H1 (cell line): ENCODE measurements around the gene GRIK4. TPM values are rescaled to one million over a fixed set of nuclear protein-coding genes. Genes with fewer than 3 reads are reported as not detected.

ENCODE experiments used
- CTCF ChIA-PET: fragments of 300-600 bp; sonication (Branson Sonifier 250); formaldehyde crosslinking; loops from one replicate; lab custom pipeline; 2021; ENCODE audit not compliant: partially characterized antibody; lab: Charles Lee
- POLR2A ChIA-PET: fragments of 300-600 bp; sonication (Branson Sonifier 250); formaldehyde crosslinking; loops from one replicate; lab custom pipeline; 2021; ENCODE audit warnings: inconsistent platforms; ENCODE audit not compliant: partially characterized antibody; lab: Charles Lee
- DNase-seq, 2 experiments: peaks; one replicate each; pipeline versions ENCODE4 v3.0.0 to v3.0.0-alpha.2; 2010 to 2022; ENCODE audit warnings: low spot score in 2 of 2, low read depth in 1 of 2, mixed read lengths in 1 of 2
- FAIRE-seq: peaks from 2 replicates; lab custom pipeline; 2011; peaks lifted over from hg19 to GRCh38; lab: Jason Lieb, UNC
- H2AFZ ChIP-seq: 2 replicates; pipeline ENCODE4 v1.8.1; 2012; ENCODE audit warnings: low read length, inconsistent platforms
- H2AK5ac ChIP-seq: 2 replicates; pipeline ENCODE4 v1.6.1; 2013; ENCODE audit warnings: low read depth, low read length
- H2BK120ac ChIP-seq: replicated peaks from 2 replicates; pipeline ENCODE3; 2013; ENCODE audit warnings: low read depth, low read length, inconsistent platforms
- H2BK12ac ChIP-seq: 2 replicates; pipeline ENCODE4 v1.6.1; 2013; ENCODE audit warnings: low read depth, low read length
- H2BK15ac ChIP-seq: 2 replicates; pipeline ENCODE4 v1.6.1; 2013; ENCODE audit warnings: low read length
- H2BK20ac ChIP-seq: 2 replicates; pipeline ENCODE4 v1.6.1; 2013; ENCODE audit warnings: low read length
- H2BK5ac ChIP-seq: 2 replicates; pipeline ENCODE4 v1.6.1; 2013; ENCODE audit warnings: low read depth, low read length
- H3K14ac ChIP-seq: 2 replicates; pipeline ENCODE4 v1.6.1; 2013; ENCODE audit warnings: inconsistent platforms; ENCODE audit not compliant: insufficient read length
- H3K18ac ChIP-seq: 2 replicates; pipeline ENCODE4 v1.6.1; 2013; ENCODE audit warnings: low read length; ENCODE audit errors: extremely low read depth
- H3K23ac ChIP-seq: 2 replicates; pipeline ENCODE4 v1.6.1; 2013; ENCODE audit warnings: inconsistent platforms; ENCODE audit not compliant: insufficient read length
- H3K23me2 ChIP-seq: 2 replicates; pipeline ENCODE4 v1.6.1; 2013; ENCODE audit warnings: low read depth, low read length
- H3K27ac ChIP-seq: 2 replicates; pipeline ENCODE4 v1.6.1; 2011; ENCODE audit warnings: low read depth, low read length, inconsistent platforms
- H3K27me3 ChIP-seq, 4 experiments: replicated peaks in 1 of 4; 1 replicate in 1 of 4; 2 replicates in 3 of 4; pipeline versions ENCODE4 v1.6.1 to v1.8.1; 2011 to 2013; ENCODE audit warnings: low read length in 3 of 4, mild to moderate bottlenecking in 3 of 4, inconsistent platforms in 2 of 4, mixed read lengths in 2 of 4, moderate library complexity in 1 of 4; ENCODE audit not compliant: control insufficient read depth in 3 of 4, insufficient read depth in 3 of 4; ENCODE audit errors: extremely low read depth in 1 of 4
- H3K36me3 ChIP-seq, 4 experiments: 2 replicates each; pipeline versions ENCODE4 v1.6.1 to v1.8.1; 2011 to 2013; ENCODE audit warnings: mild to moderate bottlenecking in 4 of 4, low read length in 3 of 4, moderate library complexity in 2 of 4, control low read depth in 1 of 4, inconsistent platforms in 1 of 4; ENCODE audit not compliant: insufficient read depth in 4 of 4, control insufficient read depth in 2 of 4
- H3K4ac ChIP-seq: replicated peaks from 2 replicates; pipeline ENCODE3; 2013; ENCODE audit warnings: low read length, low read depth, mixed read lengths, inconsistent platforms; ENCODE audit not compliant: insufficient read length
- H3K4me1 ChIP-seq, 4 experiments: replicated peaks in 1 of 4; 1 replicate in 1 of 4; 2 replicates in 3 of 4; pipeline versions ENCODE4 v1.6.1 to v1.8.1; 2011 to 2013; ENCODE audit warnings: low read length in 3 of 4, inconsistent platforms in 2 of 4, mixed read lengths in 1 of 4; ENCODE audit not compliant: insufficient read depth in 4 of 4, control insufficient read depth in 3 of 4
- H3K4me2 ChIP-seq, 2 experiments: 2 replicates each; pipeline versions ENCODE4 v1.6.1 to v1.8.1; 2011 to 2013; ENCODE audit warnings: low read depth in 2 of 2, low read length in 2 of 2, control low read depth in 1 of 2, inconsistent platforms in 1 of 2, mild to moderate bottlenecking in 1 of 2; ENCODE audit not compliant: insufficient read depth in 1 of 2
- H3K4me3 ChIP-seq, 4 experiments: fragments of 200-600, 300-600 bp in 1 of 4; sonication (generic), shearing (Covaris generic), sonication (Bioruptor Twin) in 1 of 4; 2 replicates each; pipeline versions ENCODE4 v1.5.1 to v1.8.1; 2011 to 2016; ENCODE audit warnings: low read length in 4 of 4, low read depth in 3 of 4, control low read depth in 2 of 4, inconsistent platforms in 2 of 4, mild to moderate bottlenecking in 2 of 4, mixed read lengths in 1 of 4, moderate library complexity in 1 of 4; ENCODE audit not compliant: insufficient read depth in 2 of 4; ENCODE audit errors: extremely low read depth in 1 of 4
- H3K56ac ChIP-seq: replicated peaks from 2 replicates; pipeline ENCODE3; 2013; ENCODE audit warnings: low read depth, mild to moderate bottlenecking, mixed read lengths, low read length, inconsistent platforms; ENCODE audit not compliant: insufficient read length
- H3K79me1 ChIP-seq: 2 replicates; pipeline ENCODE4 v1.6.1; 2013; ENCODE audit warnings: low read depth, low read length, control low read depth
- H3K79me2 ChIP-seq, 2 experiments: 2 replicates each; pipeline versions ENCODE4 v1.6.1 to v1.8.1; 2012 to 2013; ENCODE audit warnings: low read length in 2 of 2, mild to moderate bottlenecking in 2 of 2, inconsistent platforms in 1 of 2; ENCODE audit not compliant: insufficient read depth in 2 of 2, control insufficient read depth in 1 of 2
- H3K9ac ChIP-seq, 4 experiments: replicated peaks in 1 of 4; 1 replicate in 1 of 4; 2 replicates in 3 of 4; pipeline versions ENCODE4 v1.6.1 to v1.8.1; 2011 to 2013; ENCODE audit warnings: low read depth in 3 of 4, low read length in 3 of 4, control low read depth in 2 of 4, mild to moderate bottlenecking in 2 of 4, moderate library complexity in 2 of 4, inconsistent platforms in 1 of 4; ENCODE audit errors: extremely low read depth in 1 of 4
- H3K9me3 ChIP-seq, 2 experiments: 2 replicates each; pipeline versions ENCODE4 v1.6.1 to v1.8.1; 2012 to 2013; ENCODE audit warnings: mild to moderate bottlenecking in 2 of 2, moderate library complexity in 2 of 2, control low read depth in 1 of 2, inconsistent platforms in 1 of 2, low read depth in 1 of 2, low read length in 1 of 2, mixed read lengths in 1 of 2; ENCODE audit not compliant: insufficient read depth in 2 of 2
- H4K20me1 ChIP-seq, 2 experiments: replicated peaks in 1 of 2; 2 replicates each; pipeline versions ENCODE3 to v1.8.1; 2011 to 2013; ENCODE audit warnings: inconsistent platforms in 2 of 2, low read length in 2 of 2, mild to moderate bottlenecking in 1 of 2; ENCODE audit not compliant: insufficient read depth in 2 of 2, control insufficient read depth in 1 of 2
- H4K5ac ChIP-seq: 2 replicates; pipeline ENCODE4 v1.6.1; 2013; ENCODE audit warnings: low read length, low read depth, mixed read lengths, inconsistent platforms; ENCODE audit not compliant: insufficient read length
- H4K8ac ChIP-seq: 2 replicates; pipeline ENCODE4 v1.8.0; 2013; ENCODE audit warnings: mild to moderate bottlenecking, moderate library complexity, low read length, inconsistent platforms; ENCODE audit not compliant: insufficient read depth; ENCODE audit errors: extremely low read depth
- H4K91ac ChIP-seq: replicated peaks from 2 replicates; pipeline ENCODE3; 2013; ENCODE audit warnings: low read length, mixed read lengths, inconsistent platforms; ENCODE audit not compliant: insufficient read length
- ASH2L ChIP-seq: fragments of 200-600, 300-600 bp; sonication (generic); IDR thresholded peaks from one replicate; pipeline ENCODE4 v1.7.1; 2017; ENCODE audit warnings: low read length
- CBX5 ChIP-seq: fragments of 300-800, 300-1000 bp; sonication (generic); IDR thresholded peaks from 2 replicates; pipeline ENCODE4 v1.7.1; 2016; ENCODE audit warnings: antibody characterized with exemption, low read length, low read depth
- HDAC6 ChIP-seq: IDR thresholded peaks from one replicate; pipeline ENCODE4 v1.7.1; 2012; ENCODE audit warnings: low read depth, mild to moderate bottlenecking, inconsistent platforms, low read length, moderate library complexity
- RNF2 ChIP-seq: fragments of 200-900, 300-1000 bp; sonication (generic); IDR thresholded peaks from 2 replicates; pipeline ENCODE4 v1.7.1; 2016; ENCODE audit warnings: borderline replicate concordance, low read depth, mild to moderate bottlenecking, antibody characterized with exemption, low read length; ENCODE audit not compliant: poor library complexity, severe bottlenecking; ENCODE audit errors: missing control alignments
- SIX5 ChIP-seq: IDR thresholded peaks from 2 replicates; pipeline ENCODE4 v1.6.1; 2011; ENCODE audit warnings: mild to moderate bottlenecking, low read depth, low read length
- SUZ12 ChIP-seq: fragments of 200-600 bp; sonication (generic); IDR thresholded peaks from 2 replicates; pipeline ENCODE4 v1.6.1; 2012; ENCODE audit warnings: mild to moderate bottlenecking, inconsistent platforms, low read length, moderate library complexity, mixed read lengths
- WGBS, 2 experiments: shearing (Covaris generic) in 1 of 2; methylation state at CpG; one replicate each; pipeline versions ENCODE4 v1.1.6 to v1.1.7; 2013 to 2015; ENCODE audit warnings: low lambda C conversion rate in 2 of 2, mixed read lengths in 2 of 2, inconsistent platforms in 1 of 2, low coverage in 1 of 2, missing lambda C conversion rate in 1 of 2; ENCODE audit not compliant: insufficient replicate concordance in 2 of 2, insufficient coverage in 1 of 2, insufficient read length in 1 of 2; ENCODE audit errors: extremely low coverage in 1 of 2, missing lambda C conversion rate in 1 of 2; 5-methylcytosine and 5-hydroxymethylcytosine counted together
- polyA plus RNA-seq, 7 experiments: library from polyadenylated mRNA; depleted of rRNA in 3 of 7; stranded (reverse) in 5 of 7; unstranded in 2 of 7; fragments of >200 nt in 5 of 7; fragments of 200-250 nt in 2 of 7; gene quantifications; 1 replicate in 5 of 7; 2 replicates in 1 of 7; 4 replicates in 1 of 7; pipeline versions ENCODE4 v1.2.1 to v1.2.3, GENCODE V29; 2011 to 2013; ENCODE audit warnings: missing spikeins in 2 of 7, mixed read lengths in 2 of 7
- total RNA-seq: library from RNA; stranded (reverse); fragmentation: NEBNext Ultra II Directional; extraction: Animal tissue kit (Norgen Biotek cat#: 25700); gene quantifications from 2 replicates; pipeline ENCODE4 v1.2.1, GENCODE V29; 2021
- TF ChIP-seq, protein P1 (sequence below): IDR thresholded peaks from 2 replicates; pipeline ENCODE4 v1.6.1; 2011; ENCODE audit warnings: low read depth, mild to moderate bottlenecking, low read length; ENCODE audit not compliant: insufficient read depth

The GRIK4 gene
- total and polyA plus RNA-seq, 2 of the 8 experiments (the other 6 are each of a cell fraction or from before 2014, with no cell fraction given), result 1.2 to 2.9 TPM

DNA sequence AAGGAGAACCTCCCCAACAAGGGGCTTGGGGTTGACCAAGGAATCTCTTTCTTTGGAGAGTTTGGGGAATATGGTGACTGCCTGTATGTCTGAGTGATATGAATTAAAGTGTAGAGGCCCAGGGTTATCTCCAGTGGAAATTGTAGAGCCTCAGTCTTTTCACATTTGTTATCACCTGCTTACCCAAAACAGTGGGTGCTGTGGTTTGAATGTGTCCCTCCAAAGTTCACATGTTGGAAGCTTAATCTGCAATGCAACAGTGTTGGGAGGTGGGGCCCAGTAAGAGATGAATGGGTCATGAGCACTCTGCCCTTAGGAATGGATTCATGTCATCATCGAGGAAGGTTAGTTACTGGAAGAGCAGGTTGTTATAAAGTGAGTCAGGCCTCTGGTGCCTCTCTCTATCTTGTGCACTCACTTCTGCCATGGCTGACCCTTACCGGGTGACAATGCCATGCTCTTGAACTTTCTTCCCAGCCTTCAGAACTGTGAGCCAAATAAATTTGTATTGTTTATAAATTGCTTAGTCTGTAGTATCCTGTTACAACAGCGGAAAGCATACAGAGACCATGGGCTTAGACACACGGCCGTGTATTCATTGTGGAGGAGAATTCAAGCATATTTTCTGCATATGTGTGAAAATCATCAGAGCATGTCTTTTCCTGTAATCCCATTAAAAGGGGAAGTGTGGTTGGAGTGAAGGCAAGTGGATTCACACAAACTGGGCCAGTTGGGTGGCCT, 398.3 kb downstream of the GRIK4 start:
- no peak overlapping the region for H4K5ac ChIP-seq
- no peak overlapping the region for H4K91ac ChIP-seq
- no peak overlapping the region for H2AK5ac ChIP-seq
- CTCF ChIA-PET, result interaction anchor here (1.1 to 10.7 kb wide), 4 partner anchors 9 to 228 kb away, joined by 3 to 158 read pairs (median 6); no protein-coding TSS in a partner anchor
- no peak overlapping the region for H3K18ac ChIP-seq
- no peak overlapping the region for H3K23ac ChIP-seq
- no peak overlapping the region for H3K14ac ChIP-seq
- H3K23me2 ChIP-seq, result no peaks in the 10 kb centered on the region; the same call in 1 of the 2 replicates
- no peaks in the 10 kb centered on the region; a peak in 1 of 7 replicates for H3K27me3 ChIP-seq
- no peaks in the 10 kb centered on the region for H4K20me1 ChIP-seq
- H2BK15ac ChIP-seq, result no peak overlapping the region
- no peak overlapping the region for H3K56ac ChIP-seq
- H4K8ac ChIP-seq, result no peak overlapping the region
- H3K9me3 ChIP-seq, result no peaks in the 10 kb centered on the region
- no peaks in the 10 kb centered on the region for H3K4me1 ChIP-seq
- H3K36me3 ChIP-seq, result no peaks in the 10 kb centered on the region
- H2BK20ac ChIP-seq, result no peak overlapping the region
- no peak overlapping the region for H2BK120ac ChIP-seq
- H2AFZ ChIP-seq, result no peak overlapping the region
- H2BK5ac ChIP-seq, result no peak overlapping the region
- POLR2A ChIA-PET, result interaction anchor here (1.7 kb wide), 1 partner anchor 8 kb away, joined by 4 read pairs; no protein-coding TSS in a partner anchor
- no peak overlapping the region for H3K9ac ChIP-seq
- H3K79me2 ChIP-seq, result no peaks in the 10 kb centered on the region
- H3K4me3 ChIP-seq, result no peak overlapping the region
- no peak for FAIRE-seq
- WGBS, 2 experiments, result 92% methylated on average over 5 of the region's 5 CpGs; no CpG with 5 or more reads in 1 of the 2 experiments
- no peak overlapping the region for H3K4ac ChIP-seq
- no peak overlapping the region for H2BK12ac ChIP-seq
- no peak overlapping the region for H3K27ac ChIP-seq
- H3K4me2 ChIP-seq, result no peak overlapping the region
- H3K79me1 ChIP-seq, result no peaks in the 10 kb centered on the region
- no peak for DNase-seq
- TF ChIP-seq HDAC6 (no peak), RNF2 (no peak), ASH2L (no peak), SIX5 (no peak), CBX5 (no peak), SUZ12 (no peak)
- TF ChIP-seq, protein P1, sequence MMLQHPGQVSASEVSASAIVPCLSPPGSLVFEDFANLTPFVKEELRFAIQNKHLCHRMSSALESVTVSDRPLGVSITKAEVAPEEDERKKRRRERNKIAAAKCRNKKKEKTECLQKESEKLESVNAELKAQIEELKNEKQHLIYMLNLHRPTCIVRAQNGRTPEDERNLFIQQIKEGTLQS, result no peak
